ENCODE results near the gene ATP2C1.
A peak's percentile ranks its signal among the peaks of the same experiment; 100 is the strongest.

The ATP2C1 gene

GRCh38 chr3:130876594-130876993 is 17.3 kb upstream of the ATP2C1 start:
- H3K36me3 Mint-ChIP-seq, result peaks cover 7% of the 10 kb centered on the region
- H3K27ac Mint-ChIP-seq, result no peak overlapping the region
- peaks cover 11% of the 10 kb centered on the region for H3K9me3 Mint-ChIP-seq
- no peaks in the 10 kb centered on the region for H3K4me1 Mint-ChIP-seq
- peaks cover 14% of the 10 kb centered on the region for H3K27me3 Mint-ChIP-seq
- H3K4me3 Mint-ChIP-seq, result no peak overlapping the region

GRCh38 chr3:130878464-130878863 is 15.4 kb upstream of the ATP2C1 start:
- Mint-ChIP-seq H3K27ac (no peak overlapping the region), H3K4me1 (no peaks in the 10 kb centered on the region), H3K36me3 (peaks cover 7% of the 10 kb centered on the region), H3K27me3 (peaks cover 16% of the 10 kb centered on the region), H3K4me3 (no peak overlapping the region), H3K9me3 (peaks cover 23% of the 10 kb centered on the region)

- peaks cover 13% of the 10 kb centered on the region for H3K4me1 Mint-ChIP-seq
- H3K27ac Mint-ChIP-seq, result no peak overlapping the region
- no peak overlapping the region for H3K4me3 Mint-ChIP-seq
- H3K9me3 Mint-ChIP-seq, result peaks cover 10% of the 10 kb centered on the region
- H3K27me3 Mint-ChIP-seq, result peaks cover 16% of the 10 kb centered on the region
- peaks cover 2% of the 10 kb centered on the region for H3K36me3 Mint-ChIP-seq
These were observed 4.4 kb upstream of the ATP2C1 start for GRCh38 chr3:130889416-130889946.

GRCh38 chr3:130892759-130893375 is 1.0 kb upstream of the ATP2C1 start:
- H3K27ac Mint-ChIP-seq, result peak overlapping the region; percentile 93
- peaks cover 46% of the 10 kb centered on the region for H3K4me1 Mint-ChIP-seq
- no peaks in the 10 kb centered on the region for H3K9me3 Mint-ChIP-seq
- H3K36me3 Mint-ChIP-seq, result no peaks in the 10 kb centered on the region
- peak overlapping the region; percentile 90 for H3K4me3 Mint-ChIP-seq
- H3K27me3 Mint-ChIP-seq, result no peaks in the 10 kb centered on the region

- Mint-ChIP-seq H3K36me3 (no peaks in the 10 kb centered on the region), H3K9me3 (no peaks in the 10 kb centered on the region), H3K27me3 (no peaks in the 10 kb centered on the region), H3K4me3 (peak overlapping the region; percentile 95), H3K27ac (peak overlapping the region; percentile 84), H3K4me1 (peaks cover 56% of the 10 kb centered on the region)
These were observed 474 bp downstream of the ATP2C1 start for GRCh38 chr3:130894130-130894985.

GRCh38 chr3:130894986-130895280 is 1.0 kb downstream of the ATP2C1 start:
- no peaks in the 10 kb centered on the region for H3K9me3 Mint-ChIP-seq
- peak overlapping the region; percentile 95 for H3K4me3 Mint-ChIP-seq
- peak overlapping the region; percentile 84 for H3K27ac Mint-ChIP-seq
- H3K36me3 Mint-ChIP-seq, result no peaks in the 10 kb centered on the region
- H3K27me3 Mint-ChIP-seq, result no peaks in the 10 kb centered on the region
- peaks cover 61% of the 10 kb centered on the region for H3K4me1 Mint-ChIP-seq

GRCh38 chr3:130895690-130896488 is 2.0 kb downstream of the ATP2C1 start:
- H3K27ac Mint-ChIP-seq, result peak overlapping the region; percentile 27
- H3K9me3 Mint-ChIP-seq, result no peaks in the 10 kb centered on the region
- no peaks in the 10 kb centered on the region for H3K27me3 Mint-ChIP-seq
- peaks cover 65% of the 10 kb centered on the region for H3K4me1 Mint-ChIP-seq
- peak overlapping the region; percentile 95 for H3K4me3 Mint-ChIP-seq
- H3K36me3 Mint-ChIP-seq, result no peaks in the 10 kb centered on the region

GRCh38 chr3:130897316-130897715 is 3.4 kb downstream of the ATP2C1 start:
- no peaks in the 10 kb centered on the region for H3K27me3 Mint-ChIP-seq
- H3K4me1 Mint-ChIP-seq, result peaks cover 73% of the 10 kb centered on the region
- no peak overlapping the region for H3K27ac Mint-ChIP-seq
- H3K4me3 Mint-ChIP-seq, result peak overlapping the region; percentile 2
- H3K9me3 Mint-ChIP-seq, result no peaks in the 10 kb centered on the region
- H3K36me3 Mint-ChIP-seq, result no peaks in the 10 kb centered on the region

GRCh38 chr3:130900959-130901358 is 7.1 kb downstream of the ATP2C1 start:
- no peaks in the 10 kb centered on the region for H3K9me3 Mint-ChIP-seq

GRCh38 chr3:130901463-130902204 is 7.8 kb downstream of the ATP2C1 start:
- Mint-ChIP-seq H3K36me3 (peaks cover 2% of the 10 kb centered on the region), H3K4me1 (peaks cover 82% of the 10 kb centered on the region), H3K9me3 (no peaks in the 10 kb centered on the region), H3K27me3 (no peaks in the 10 kb centered on the region), H3K27ac (no peak overlapping the region), H3K4me3 (no peak overlapping the region)

More at GRCh38 chr3:130900959-130901358, 7.1 kb downstream of the ATP2C1 start:
- no peak overlapping the region for H3K27ac Mint-ChIP-seq
- H3K27me3 Mint-ChIP-seq, result no peaks in the 10 kb centered on the region
- H3K36me3 Mint-ChIP-seq, result no peaks in the 10 kb centered on the region
- H3K4me3 Mint-ChIP-seq, result no peak overlapping the region
- peaks cover 82% of the 10 kb centered on the region for H3K4me1 Mint-ChIP-seq

GRCh38 chr3:130903412-130903908 is 9.6 kb downstream of the ATP2C1 start:
- peaks cover 5% of the 10 kb centered on the region for H3K36me3 Mint-ChIP-seq
- H3K9me3 Mint-ChIP-seq, result no peaks in the 10 kb centered on the region
- H3K4me1 Mint-ChIP-seq, result peaks cover 82% of the 10 kb centered on the region
- no peaks in the 10 kb centered on the region for H3K27me3 Mint-ChIP-seq
- H3K27ac Mint-ChIP-seq, result no peak overlapping the region
- H3K4me3 Mint-ChIP-seq, result no peak overlapping the region

GRCh38 chr3:130904491-130904890 is 10.6 kb downstream of the ATP2C1 start:
- Mint-ChIP-seq H3K4me3 (no peak overlapping the region), H3K27me3 (no peaks in the 10 kb centered on the region), H3K27ac (no peak overlapping the region), H3K36me3 (peaks cover 5% of the 10 kb centered on the region), H3K9me3 (no peaks in the 10 kb centered on the region), H3K4me1 (peaks cover 84% of the 10 kb centered on the region)

GRCh38 chr3:130905551-130905950 is 11.7 kb downstream of the ATP2C1 start:
- Mint-ChIP-seq H3K4me3 (no peak overlapping the region), H3K27ac (peak overlapping the region; percentile 32), H3K27me3 (no peaks in the 10 kb centered on the region), H3K9me3 (no peaks in the 10 kb centered on the region), H3K4me1 (peaks cover 78% of the 10 kb centered on the region), H3K36me3 (peaks cover 5% of the 10 kb centered on the region)

- no peaks in the 10 kb centered on the region for H3K9me3 Mint-ChIP-seq
These were observed 12.6 kb downstream of the ATP2C1 start for GRCh38 chr3:130906374-130906995.

More at GRCh38 chr3:130906374-130906995, 12.6 kb downstream of the ATP2C1 start:
- Mint-ChIP-seq H3K36me3 (peaks cover 7% of the 10 kb centered on the region), H3K27ac (peak overlapping the region; percentile 52), H3K4me1 (peaks cover 70% of the 10 kb centered on the region), H3K27me3 (no peaks in the 10 kb centered on the region), H3K4me3 (peak overlapping the region; percentile 52)

All from activated naive CD4-positive, alpha-beta T cell treated with anti-CD3 and anti-CD28 coated beads, Interleukin-2, amount 50 U/mL, for 24 hours (primary cell).